HepG2 (cell line): ENCODE data around the gene SLCO3A1. TPM values are rescaled to one million over a fixed set of nuclear protein-coding genes. Genes with fewer than 3 reads are reported as not detected.

Source experiments
- ATAC-seq: fragments of 200-7000 bp; cut with Tn5 transposase; 3 replicates; pipeline ENCODE4 v1.9.1; 2020; ENCODE audit warnings: mild to moderate bottlenecking, moderate library complexity
- BruUV-seq: library from RNA; stranded (reverse); fragments of 400-500 nt; replicated peaks from 2 replicates; lab custom pipeline; 2021; lab: Mats Ljungman, UMichigan
- CTCF ChIA-PET: fragments of 300-600 bp; formaldehyde crosslinking; extraction: SDS; loops from one replicate; lab custom pipeline; 2021; ENCODE audit warnings: low total read pairs, inconsistent platforms, low intra/inter-chr PET ratio; lab: Yijun Ruan, JAX
- POLR2A ChIA-PET: fragments of 350-600 bp; sonication (Branson Sonifier 250); formaldehyde crosslinking; loops from one replicate; lab custom pipeline; 2020; ENCODE audit warnings: antibody characterized with exemption, inconsistent platforms; lab: Yijun Ruan, JAX
- DNase-seq: peaks from one replicate; pipeline ENCODE4 v3.0.0-alpha.2; 2015; ENCODE audit warnings: low spot score
- FAIRE-seq: peaks from 3 replicates; lab custom pipeline; 2011; peaks lifted over from hg19 to GRCh38; lab: Jason Lieb, UNC
- H2AFZ ChIP-seq: one replicate; pipeline ENCODE4 v1.6.1; 2011; ENCODE audit warnings: low read length, inconsistent platforms
- H3K27ac ChIP-seq: fragments of 300-600 bp; 3 replicates; pipeline ENCODE4 v1.8.0; 2011; ENCODE audit warnings: mixed run types, mild to moderate bottlenecking, mixed read lengths, low read length, inconsistent platforms; ENCODE audit not compliant: insufficient read depth; ENCODE audit errors: extremely low read length
- H3K27me3 ChIP-seq, 2 experiments: fragments of 200-600 bp in 1 of 2; 2 replicates in 1 of 2; 3 replicates in 1 of 2; pipeline versions ENCODE4 v1.6.0 to v1.8.0; 2011; ENCODE audit warnings: low read length in 2 of 2, mild to moderate bottlenecking in 2 of 2, moderate library complexity in 2 of 2, inconsistent platforms in 1 of 2; ENCODE audit not compliant: insufficient read depth in 2 of 2, control insufficient read depth in 1 of 2
- H3K36me3 ChIP-seq, 2 experiments: fragments of 200-600 bp in 1 of 2; replicated peaks in 1 of 2; 2 replicates in 1 of 2; 3 replicates in 1 of 2; pipeline versions ENCODE4 v1.5.1 to v1.8.0; 2011; ENCODE audit warnings: low read length in 2 of 2, inconsistent platforms in 1 of 2; ENCODE audit not compliant: insufficient read depth in 2 of 2, control insufficient read depth in 1 of 2
- H3K4me1 ChIP-seq: 2 replicates; pipeline ENCODE4 v1.5.1; 2012; ENCODE audit warnings: low read length, inconsistent platforms; ENCODE audit not compliant: insufficient read depth
- H3K4me2 ChIP-seq: 2 replicates; pipeline ENCODE4 v1.6.0; 2011; ENCODE audit warnings: low read depth, low read length, inconsistent platforms
- H3K4me3 ChIP-seq, 3 experiments: fragments of 200-600 bp in 1 of 3; sonication (generic), shearing (Covaris generic) in 1 of 3; replicated peaks in 1 of 3; 2 replicates each; pipeline ENCODE4 v1.5.1; 2011 to 2016; ENCODE audit warnings: low read length in 3 of 3, inconsistent platforms in 2 of 3, low read depth in 2 of 3, mild to moderate bottlenecking in 2 of 3, control low read depth in 1 of 3, mixed read lengths in 1 of 3; ENCODE audit not compliant: insufficient read depth in 1 of 3
- H3K79me2 ChIP-seq: one replicate; pipeline ENCODE4 v1.6.1; 2011; ENCODE audit warnings: low read length, inconsistent platforms; ENCODE audit not compliant: insufficient read depth
- H3K9ac ChIP-seq: 2 replicates; pipeline ENCODE4 v1.6.0; 2011; ENCODE audit warnings: mild to moderate bottlenecking, low read depth, low read length, inconsistent platforms; ENCODE audit not compliant: insufficient read depth
- H3K9me3 ChIP-seq: 2 replicates; pipeline ENCODE4 v1.5.1; 2012; ENCODE audit warnings: mild to moderate bottlenecking, low read length
- H4K20me1 ChIP-seq: 2 replicates; pipeline ENCODE4 v1.6.0; 2011; ENCODE audit warnings: inconsistent platforms, mild to moderate bottlenecking, low read length, moderate library complexity; ENCODE audit not compliant: insufficient read depth
- HNF4G ChIP-seq, 2 experiments: sonication (generic) in 1 of 2; formaldehyde crosslinking in 1 of 2; IDR thresholded peaks; 2 replicates each; pipeline versions ENCODE4 v1.4.0 to v1.6.1; 2011 to 2020; ENCODE audit warnings: borderline replicate concordance in 2 of 2, low read depth in 2 of 2, mild to moderate bottlenecking in 2 of 2, low read length in 1 of 2, missing genetic modification reagents in 1 of 2, moderate library complexity in 1 of 2
- MTA1 ChIP-seq: sonication (generic); formaldehyde crosslinking; IDR thresholded peaks from 2 replicates; pipeline ENCODE4 v1.4.0; 2020; ENCODE audit warnings: missing genetic modification reagents, mild to moderate bottlenecking, borderline replicate concordance
- RFX3 ChIP-seq: IDR thresholded peaks from 2 replicates; pipeline ENCODE4 v1.6.1; 2016; ENCODE audit warnings: missing biosample characterization, missing genetic modification reagents
- TGIF2 ChIP-seq: IDR thresholded peaks from 2 replicates; pipeline ENCODE4 v1.6.1; 2016; ENCODE audit warnings: control low read depth, missing compliant biosample characterization
- ZNF121 ChIP-seq: sonication (generic); formaldehyde crosslinking; IDR thresholded peaks from 2 replicates; pipeline ENCODE4 v1.5.0; 2020; ENCODE audit warnings: mild to moderate bottlenecking, missing genetic modification reagents
- ZNF781 ChIP-seq: sonication (generic); formaldehyde crosslinking; IDR thresholded peaks from 2 replicates; pipeline ENCODE4 v1.5.1; 2020; ENCODE audit warnings: borderline replicate concordance, mild to moderate bottlenecking, missing genetic modification reagents; ENCODE audit errors: not compliant biosample characterization
- WGBS: methylation state at CpG from one replicate; pipeline ENCODE4 v1.1.6; 2017; ENCODE audit warnings: low lambda C conversion rate; 5-methylcytosine and 5-hydroxymethylcytosine counted together
- in situ Hi-C: cut with HindIII; loops from 2 replicates; pipeline ENCODE4 v1.10.0; 2017; ENCODE audit warnings: low pct_unique_long_range_greater_than_20kb; ENCODE audit not compliant: extremely low pct_ligation_motif_present
- intact Hi-C: fragments of 100-400 bp; cut with micrococcal nuclease; formaldehyde crosslinking; loops from one replicate; pipeline ENCODE4 v1.10.0; 2022; ENCODE audit not compliant: unreplicated experiment
- polyA plus RNA-seq, 8 experiments: library from polyadenylated mRNA; depleted of rRNA in 3 of 8; stranded (reverse) in 7 of 8; unstranded in 1 of 8; fragments of >200 nt; fragmentation: Illumina TruSeq in 4 of 8; extraction: Trizol in 4 of 8; gene quantifications; 2 replicates each; pipeline versions ENCODE4 v1.2.1 to v1.2.3, GENCODE V29; 2011 to 2016; ENCODE audit warnings: low read depth in 4 of 8, missing spikeins in 1 of 8, mixed read lengths in 1 of 8; ENCODE audit not compliant: insufficient read depth in 1 of 8
- total RNA-seq, 5 experiments: library from RNA; depleted of rRNA; stranded (reverse); fragments of >200 nt; fragmentation: Illumina TruSeq; extraction: Trizol; gene quantifications; 2 replicates each; pipeline ENCODE4 v1.2.3, GENCODE V29; 2016; ENCODE audit warnings: low read depth in 1 of 5
- TF ChIP-seq, protein P1 (sequence below): sonication (generic); formaldehyde crosslinking; conservative IDR thresholded peaks from 2 replicates; pipeline ENCODE4 v1.5.0; 2020; ENCODE audit warnings: missing genetic modification reagents
- TF ChIP-seq, protein P2 (sequence below): sonication (generic); formaldehyde crosslinking; IDR thresholded peaks from 2 replicates; pipeline ENCODE4 v1.4.0; 2020; ENCODE audit warnings: missing genetic modification reagents
- TF ChIP-seq, protein P3 (sequence below): sonication (generic); formaldehyde crosslinking; IDR thresholded peaks from one replicate; pipeline ENCODE4 v1.5.1; 2020; ENCODE audit warnings: mild to moderate bottlenecking, missing genetic modification reagents; ENCODE audit errors: not compliant biosample characterization
- TF ChIP-seq, protein P4 (sequence below): sonication (generic); IDR thresholded peaks from 2 replicates; pipeline ENCODE4 v1.6.1; 2016; ENCODE audit warnings: low read depth, borderline replicate concordance

The SLCO3A1 gene
- total and polyA plus RNA-seq, 2 of the 13 experiments (the other 11 are each of a cell fraction or from before 2014, with no cell fraction given) = 0.02 TPM; not detected in 1

DNA sequence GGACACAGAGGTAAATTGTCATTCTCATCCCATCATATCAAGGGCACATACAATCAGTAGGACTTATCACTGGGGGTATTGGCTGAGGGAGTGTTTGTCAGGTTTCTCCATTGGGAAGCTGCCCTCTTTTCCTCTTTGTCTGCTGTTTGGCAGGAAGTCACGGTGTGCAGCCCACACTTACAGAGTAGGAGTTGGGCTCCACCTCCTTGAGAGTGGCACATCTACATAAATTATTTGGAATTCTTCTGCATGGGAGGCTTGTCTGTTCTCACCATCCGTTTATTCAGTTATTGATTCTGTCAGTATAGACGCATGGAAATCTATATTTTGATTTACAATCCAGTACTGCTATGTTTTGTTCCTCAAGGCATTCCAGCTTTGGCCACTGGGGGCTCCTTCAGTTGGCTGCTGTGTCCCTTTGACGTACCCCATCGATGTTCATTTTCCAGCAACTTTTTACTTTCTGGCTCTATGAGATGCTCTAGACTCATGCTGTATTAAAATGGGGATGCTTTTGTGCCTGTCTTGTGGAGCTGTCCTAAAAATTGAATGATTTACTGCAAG lies 200.3 kb downstream of the SLCO3A1 start:
- no peak overlapping the region for H3K4me2 ChIP-seq
- no peaks in the 10 kb centered on the region for H3K79me2 ChIP-seq
- no peak overlapping the region for H3K9ac ChIP-seq
- peaks cover 0 to 5% of the 10 kb centered on the region in 2 experiments; a peak in 2 of 5 replicates for H3K27me3 ChIP-seq
- H3K4me1 ChIP-seq = no peaks in the 10 kb centered on the region
- no peaks in the 10 kb centered on the region for H3K36me3 ChIP-seq
- in situ Hi-C loops (no loop called here), intact Hi-C loops (no loop called here)
- ATAC-seq (peak; percentile 68), FAIRE-seq (no peak), DNase-seq (no peak)
- H3K9me3 ChIP-seq = no peaks in the 10 kb centered on the region
- 10% methylated on average over 5 of the region's 5 CpGs for WGBS
- BruUV-seq = no TSS peak
- no peak overlapping the region for H3K4me3 ChIP-seq
- no peak overlapping the region for H3K27ac ChIP-seq
- CTCF ChIA-PET = no interaction called here
- no peaks in the 10 kb centered on the region for H4K20me1 ChIP-seq
- POLR2A ChIA-PET = no interaction called here
- H2AFZ ChIP-seq = no peak overlapping the region
- TF ChIP-seq MTA1 (CRISPR knock-in tag) (no peak), RFX3 (CRISPR knock-in tag) (no peak), HNF4G (IDR thresholded peaks at IDR 0.05; ENCODE audit: borderline replicate concordance, low read depth, low read length) (no peak), HNF4G (CRISPR knock-in tag; IDR thresholded peaks at IDR 0.05; ENCODE audit: borderline replicate concordance, low read depth) (no peak), ZNF781 (CRISPR knock-in tag) (no peak), TGIF2 (CRISPR knock-in tag) (no peak), ZNF121 (CRISPR knock-in tag) (no peak)
- TF ChIP-seq, protein P1, sequence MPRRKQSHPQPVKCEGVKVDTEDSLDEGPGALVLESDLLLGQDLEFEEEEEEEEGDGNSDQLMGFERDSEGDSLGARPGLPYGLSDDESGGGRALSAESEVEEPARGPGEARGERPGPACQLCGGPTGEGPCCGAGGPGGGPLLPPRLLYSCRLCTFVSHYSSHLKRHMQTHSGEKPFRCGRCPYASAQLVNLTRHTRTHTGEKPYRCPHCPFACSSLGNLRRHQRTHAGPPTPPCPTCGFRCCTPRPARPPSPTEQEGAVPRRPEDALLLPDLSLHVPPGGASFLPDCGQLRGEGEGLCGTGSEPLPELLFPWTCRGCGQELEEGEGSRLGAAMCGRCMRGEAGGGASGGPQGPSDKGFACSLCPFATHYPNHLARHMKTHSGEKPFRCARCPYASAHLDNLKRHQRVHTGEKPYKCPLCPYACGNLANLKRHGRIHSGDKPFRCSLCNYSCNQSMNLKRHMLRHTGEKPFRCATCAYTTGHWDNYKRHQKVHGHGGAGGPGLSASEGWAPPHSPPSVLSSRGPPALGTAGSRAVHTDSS (CRISPR knock-in tag) = no peak
- TF ChIP-seq, protein P2, sequence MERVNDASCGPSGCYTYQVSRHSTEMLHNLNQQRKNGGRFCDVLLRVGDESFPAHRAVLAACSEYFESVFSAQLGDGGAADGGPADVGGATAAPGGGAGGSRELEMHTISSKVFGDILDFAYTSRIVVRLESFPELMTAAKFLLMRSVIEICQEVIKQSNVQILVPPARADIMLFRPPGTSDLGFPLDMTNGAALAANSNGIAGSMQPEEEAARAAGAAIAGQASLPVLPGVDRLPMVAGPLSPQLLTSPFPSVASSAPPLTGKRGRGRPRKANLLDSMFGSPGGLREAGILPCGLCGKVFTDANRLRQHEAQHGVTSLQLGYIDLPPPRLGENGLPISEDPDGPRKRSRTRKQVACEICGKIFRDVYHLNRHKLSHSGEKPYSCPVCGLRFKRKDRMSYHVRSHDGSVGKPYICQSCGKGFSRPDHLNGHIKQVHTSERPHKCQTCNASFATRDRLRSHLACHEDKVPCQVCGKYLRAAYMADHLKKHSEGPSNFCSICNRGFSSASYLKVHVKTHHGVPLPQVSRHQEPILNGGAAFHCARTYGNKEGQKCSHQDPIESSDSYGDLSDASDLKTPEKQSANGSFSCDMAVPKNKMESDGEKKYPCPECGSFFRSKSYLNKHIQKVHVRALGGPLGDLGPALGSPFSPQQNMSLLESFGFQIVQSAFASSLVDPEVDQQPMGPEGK (CRISPR knock-in tag) = no peak
- TF ChIP-seq, protein P3, sequence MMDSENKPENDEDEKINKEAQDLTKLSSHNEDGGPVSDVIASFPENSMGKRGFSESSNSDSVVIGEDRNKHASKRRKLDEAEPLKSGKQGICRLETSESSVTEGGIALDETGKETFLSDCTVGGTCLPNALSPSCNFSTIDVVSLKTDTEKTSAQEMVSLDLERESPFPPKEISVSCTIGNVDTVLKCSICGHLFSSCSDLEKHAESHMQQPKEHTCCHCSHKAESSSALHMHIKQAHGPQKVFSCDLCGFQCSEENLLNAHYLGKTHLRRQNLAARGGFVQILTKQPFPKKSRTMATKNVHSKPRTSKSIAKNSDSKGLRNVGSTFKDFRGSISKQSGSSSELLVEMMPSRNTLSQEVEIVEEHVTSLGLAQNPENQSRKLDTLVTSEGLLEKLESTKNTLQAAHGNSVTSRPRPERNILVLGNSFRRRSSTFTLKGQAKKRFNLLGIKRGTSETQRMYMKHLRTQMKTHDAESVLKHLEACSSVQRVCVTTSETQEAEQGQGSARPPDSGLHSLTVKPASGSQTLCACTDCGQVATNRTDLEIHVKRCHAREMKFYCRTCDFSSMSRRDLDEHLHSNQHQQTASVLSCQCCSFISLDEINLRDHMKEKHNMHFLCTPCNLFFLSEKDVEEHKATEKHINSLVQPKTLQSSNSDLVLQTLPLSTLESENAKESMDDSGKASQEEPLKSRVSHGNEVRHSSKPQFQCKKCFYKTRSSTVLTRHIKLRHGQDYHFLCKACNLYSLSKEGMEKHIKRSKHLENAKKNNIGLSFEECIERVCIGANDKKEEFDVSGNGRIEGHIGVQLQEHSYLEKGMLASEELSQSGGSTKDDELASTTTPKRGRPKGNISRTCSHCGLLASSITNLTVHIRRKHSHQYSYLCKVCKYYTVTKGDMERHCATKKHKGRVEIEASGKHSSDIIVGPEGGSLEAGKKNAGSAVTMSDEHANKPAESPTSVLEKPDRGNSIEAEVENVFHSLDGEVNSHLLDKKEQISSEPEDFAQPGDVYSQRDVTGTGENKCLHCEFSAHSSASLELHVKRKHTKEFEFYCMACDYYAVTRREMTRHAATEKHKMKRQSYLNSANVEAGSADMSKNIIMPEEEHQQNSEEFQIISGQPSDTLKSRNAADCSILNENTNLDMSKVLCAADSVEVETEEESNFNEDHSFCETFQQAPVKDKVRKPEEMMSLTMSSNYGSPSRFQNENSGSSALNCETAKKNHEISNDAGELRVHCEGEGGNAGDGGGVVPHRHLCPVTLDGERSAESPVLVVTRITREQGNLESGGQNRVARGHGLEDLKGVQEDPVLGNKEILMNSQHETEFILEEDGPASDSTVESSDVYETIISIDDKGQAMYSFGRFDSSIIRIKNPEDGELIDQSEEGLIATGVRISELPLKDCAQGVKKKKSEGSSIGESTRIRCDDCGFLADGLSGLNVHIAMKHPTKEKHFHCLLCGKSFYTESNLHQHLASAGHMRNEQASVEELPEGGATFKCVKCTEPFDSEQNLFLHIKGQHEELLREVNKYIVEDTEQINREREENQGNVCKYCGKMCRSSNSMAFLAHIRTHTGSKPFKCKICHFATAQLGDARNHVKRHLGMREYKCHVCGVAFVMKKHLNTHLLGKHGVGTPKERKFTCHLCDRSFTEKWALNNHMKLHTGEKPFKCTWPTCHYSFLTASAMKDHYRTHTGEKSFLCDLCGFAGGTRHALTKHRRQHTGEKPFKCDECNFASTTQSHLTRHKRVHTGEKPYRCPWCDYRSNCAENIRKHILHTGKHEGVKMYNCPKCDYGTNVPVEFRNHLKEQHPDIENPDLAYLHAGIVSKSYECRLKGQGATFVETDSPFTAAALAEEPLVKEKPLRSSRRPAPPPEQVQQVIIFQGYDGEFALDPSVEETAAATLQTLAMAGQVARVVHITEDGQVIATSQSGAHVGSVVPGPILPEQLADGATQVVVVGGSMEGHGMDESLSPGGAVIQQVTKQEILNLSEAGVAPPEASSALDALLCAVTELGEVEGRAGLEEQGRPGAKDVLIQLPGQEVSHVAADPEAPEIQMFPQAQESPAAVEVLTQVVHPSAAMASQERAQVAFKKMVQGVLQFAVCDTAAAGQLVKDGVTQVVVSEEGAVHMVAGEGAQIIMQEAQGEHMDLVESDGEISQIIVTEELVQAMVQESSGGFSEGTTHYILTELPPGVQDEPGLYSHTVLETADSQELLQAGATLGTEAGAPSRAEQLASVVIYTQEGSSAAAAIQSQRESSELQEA (CRISPR knock-in tag) = no peak
- TF ChIP-seq, protein P4, sequence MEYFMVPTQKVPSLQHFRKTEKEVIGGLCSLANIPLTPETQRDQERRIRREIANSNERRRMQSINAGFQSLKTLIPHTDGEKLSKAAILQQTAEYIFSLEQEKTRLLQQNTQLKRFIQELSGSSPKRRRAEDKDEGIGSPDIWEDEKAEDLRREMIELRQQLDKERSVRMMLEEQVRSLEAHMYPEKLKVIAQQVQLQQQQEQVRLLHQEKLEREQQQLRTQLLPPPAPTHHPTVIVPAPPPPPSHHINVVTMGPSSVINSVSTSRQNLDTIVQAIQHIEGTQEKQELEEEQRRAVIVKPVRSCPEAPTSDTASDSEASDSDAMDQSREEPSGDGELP = no peak
